GM23338 (cell line): ENCODE results near the gene LIPM. TPM values are rescaled to one million over a fixed set of nuclear protein-coding genes. Genes with fewer than 3 reads are reported as not detected.

ENCODE experiments used
- ATAC-seq: fragments of 200-7000 bp; cut with Tn5 transposase; 3 replicates; pipeline ENCODE4 v1.9.1; 2020
- DNase-seq: peaks from one replicate; pipeline ENCODE4 v3.0.0-alpha.2; 2015; ENCODE audit warnings: low spot score
- H2AFZ ChIP-seq: fragments of 200-600 bp; sonication (generic); 2 replicates; pipeline ENCODE4 v1.8.0; 2016; ENCODE audit warnings: antibody characterized with exemption, mild to moderate bottlenecking, moderate library complexity
- H3F3A ChIP-seq: fragments of 200-600 bp; sonication (generic); replicated peaks from 2 replicates; pipeline ENCODE4 v1.8.0; 2017; ENCODE audit warnings: antibody characterized with exemption, mixed run types, low read depth
- H3K27ac ChIP-seq: fragments of 200-600 bp; sonication (generic); 2 replicates; pipeline ENCODE4 v1.6.1; 2016; ENCODE audit warnings: low read depth
- H3K27me3 ChIP-seq: fragments of 200-600 bp; sonication (generic); 2 replicates; pipeline ENCODE4 v1.8.0; 2016; ENCODE audit warnings: mild to moderate bottlenecking, mixed run types, moderate library complexity; ENCODE audit not compliant: insufficient read depth
- H3K36me3 ChIP-seq: fragments of 200-600 bp; sonication (generic); 2 replicates; pipeline ENCODE4 v1.8.0; 2016; ENCODE audit warnings: mild to moderate bottlenecking; ENCODE audit not compliant: insufficient read depth
- H3K4me1 ChIP-seq: fragments of 200-600 bp; sonication (generic); 2 replicates; pipeline ENCODE4 v1.8.0; 2016; ENCODE audit warnings: mild to moderate bottlenecking, moderate library complexity; ENCODE audit not compliant: insufficient read depth
- H3K4me2 ChIP-seq: fragments of 200-600 bp; sonication (generic); 2 replicates; pipeline ENCODE4 v1.7.1; 2017; ENCODE audit warnings: mixed run types
- H3K4me3 ChIP-seq: fragments of 200-600 bp; sonication (generic); 2 replicates; pipeline ENCODE4 v1.6.1; 2016; ENCODE audit warnings: mixed run types
- H3K79me2 ChIP-seq: fragments of 200-600 bp; sonication (generic); replicated peaks from 2 replicates; pipeline ENCODE4 v1.8.0; 2017; ENCODE audit warnings: mild to moderate bottlenecking; ENCODE audit not compliant: insufficient read depth
- H3K9me2 ChIP-seq: fragments of 200-600 bp; sonication (generic); 2 replicates; pipeline ENCODE4 v1.8.0; 2017; ENCODE audit not compliant: insufficient read depth
- H4K20me1 ChIP-seq: fragments of 200-600 bp; sonication (generic); replicated peaks from 2 replicates; pipeline ENCODE4 v1.8.0; 2017; ENCODE audit warnings: mild to moderate bottlenecking; ENCODE audit not compliant: insufficient read depth
- H3K27ac Mint-ChIP-seq: 2 replicates; pipeline ENCODE4 v1.8.0; 2020; ENCODE audit warnings: inconsistent platforms, mild to moderate bottlenecking, moderate library complexity, mixed read lengths
- H3K27me3 Mint-ChIP-seq: 3 replicates; pipeline ENCODE4 v1.8.0; 2022; ENCODE audit warnings: low read depth, mild to moderate bottlenecking, moderate library complexity, mixed read lengths, inconsistent platforms; ENCODE audit not compliant: insufficient read depth, poor library complexity
- H3K36me3 Mint-ChIP-seq: 3 replicates; pipeline ENCODE4 v1.8.0; 2021; ENCODE audit warnings: low read depth, mild to moderate bottlenecking, inconsistent platforms, moderate library complexity, mixed read lengths
- H3K4me1 Mint-ChIP-seq: 3 replicates; pipeline ENCODE4 v1.8.0; 2020; ENCODE audit warnings: mild to moderate bottlenecking, inconsistent platforms, mixed read lengths
- H3K4me3 Mint-ChIP-seq: 3 replicates; pipeline ENCODE4 v1.8.0; 2021; ENCODE audit warnings: moderate library complexity, mild to moderate bottlenecking, inconsistent platforms, mixed read lengths
- H3K9me3 Mint-ChIP-seq: 3 replicates; pipeline ENCODE4 v1.8.0; 2020; ENCODE audit warnings: moderate library complexity, mild to moderate bottlenecking, inconsistent platforms, mixed read lengths
- CREB1 ChIP-seq: fragments of 250-450 bp; sonication (Bioruptor Pico); IDR thresholded peaks from 2 replicates; pipeline ENCODE4 v1.5.0; 2020; ENCODE audit warnings: low read depth, mild to moderate bottlenecking, moderate library complexity
- CTCF ChIP-seq, 2 experiments: fragments of 200-600 bp in 1 of 2; sonication (generic) in 1 of 2; conservative IDR thresholded peaks; 2 replicates each; pipeline versions ENCODE4 v1.5.1 to v1.6.1; 2016 to 2017; ENCODE audit warnings: antibody characterized with exemption in 2 of 2, low read depth in 2 of 2, mild to moderate bottlenecking in 2 of 2, moderate library complexity in 1 of 2
- ETS1 ChIP-seq: IDR thresholded peaks from 2 replicates; pipeline ENCODE4 v1.6.1; 2016; ENCODE audit warnings: antibody characterized with exemption
- EZH2phosphoT487 ChIP-seq: fragments of 200-600 bp; sonication (generic); IDR thresholded peaks from one replicate; pipeline ENCODE4 v1.8.1; 2018; ENCODE audit warnings: antibody characterized with exemption; ENCODE audit not compliant: unreplicated experiment
- JUNB ChIP-seq: IDR thresholded peaks from one replicate; pipeline ENCODE4 v1.6.1; 2016; ENCODE audit warnings: antibody characterized with exemption; ENCODE audit not compliant: unreplicated experiment
- NANOG ChIP-seq: IDR thresholded peaks from 2 replicates; pipeline ENCODE4 v1.6.1; 2016; ENCODE audit warnings: antibody characterized with exemption, borderline replicate concordance
- POLR2AphosphoS5 ChIP-seq: IDR thresholded peaks from 2 replicates; pipeline ENCODE4 v1.6.1; 2016; ENCODE audit warnings: antibody characterized with exemption, low read depth
- REST ChIP-seq: IDR thresholded peaks from one replicate; pipeline ENCODE4 v1.6.1; 2018; ENCODE audit warnings: antibody characterized with exemption; ENCODE audit not compliant: unreplicated experiment
- STAT1 ChIP-seq: IDR thresholded peaks from one replicate; pipeline ENCODE4 v1.6.1; 2016; ENCODE audit warnings: antibody characterized with exemption; ENCODE audit not compliant: unreplicated experiment
- ZNF114 ChIP-seq: fragments of 250-450 bp; sonication (Bioruptor Pico); IDR thresholded peaks from 2 replicates; pipeline ENCODE4 v1.5.0; 2020; ENCODE audit warnings: mild to moderate bottlenecking, moderate library complexity
- ZNF331 ChIP-seq: fragments of 250-450 bp; sonication (Bioruptor Pico); IDR thresholded peaks from 2 replicates; pipeline ENCODE4 v1.5.0; 2020; ENCODE audit warnings: low read depth, mild to moderate bottlenecking, moderate library complexity
- polyA plus RNA-seq: library from polyadenylated mRNA; unstranded; fragments of >200 nt; fragmentation: Nextera tagmentation; extraction: Ambion mirVana; gene quantifications from 2 replicates; pipeline ENCODE4 v1.2.1, GENCODE V29; 2016
- total RNA-seq: library from RNA; depleted of rRNA; stranded (reverse); fragments of >200 nt; shearing (Covaris generic); gene quantifications from 2 replicates; pipeline ENCODE4 v1.2.3, GENCODE V29; 2014

Gene LIPM
- total and polyA plus RNA-seq, 2 experiments from 2014 or later: not detected

GRCh38 chr10:88858491-88858890, 56.0 kb downstream of the LIPM start (continued):
- no peak for TF ChIP-seq CTCF (conservative IDR thresholded peaks at IDR 0.05; ENCODE audit: low read depth in 2 of 2)
- TF ChIP-seq EZH2phosphoT487: no peak
- no peak for TF ChIP-seq REST
- TF ChIP-seq STAT1: no peak

GRCh38 chr10:88861036-88861435, 58.5 kb downstream of the LIPM start:
- no peak for ATAC-seq
- no peak for TF ChIP-seq EZH2phosphoT487
- no peak for TF ChIP-seq CTCF (conservative IDR thresholded peaks at IDR 0.05; ENCODE audit: low read depth in 2 of 2)
- no peak for TF ChIP-seq ZNF114 (CRISPR knock-in tag)
- TF ChIP-seq POLR2AphosphoS5: no peak
- no peak for TF ChIP-seq ETS1
- no peak for TF ChIP-seq REST
- no peak for TF ChIP-seq JUNB
- TF ChIP-seq ZNF331: no peak
- TF ChIP-seq STAT1: no peak
- TF ChIP-seq NANOG: no peak
- TF ChIP-seq CREB1: no peak

More at GRCh38 chr10:88861036-88861435, 58.5 kb downstream of the LIPM start:
- H3K4me2 ChIP-seq: no peak overlapping the region
- Mint-ChIP-seq H3K27me3 (no peaks in the 10 kb centered on the region), H3K4me3 (no peak overlapping the region), H3K27ac (no peak overlapping the region), H3K4me1 (peaks cover 3% of the 10 kb centered on the region; the same call in 2 of the 3 replicates), H3K36me3 (no peaks in the 10 kb centered on the region), H3K9me3 (no peaks in the 10 kb centered on the region)
- no peak overlapping the region for H3K27ac ChIP-seq
- no peaks in the 10 kb centered on the region for H4K20me1 ChIP-seq
- H2AFZ ChIP-seq: no peak overlapping the region
- no peaks in the 10 kb centered on the region for H3K9me2 ChIP-seq
- DNase-seq: no peak
- H3K79me2 ChIP-seq: no peaks in the 10 kb centered on the region
- no peaks in the 10 kb centered on the region for H3K36me3 ChIP-seq
- H3K27me3 ChIP-seq: no peaks in the 10 kb centered on the region
- H3K4me1 ChIP-seq: peaks cover 7% of the 10 kb centered on the region; the same call in 1 of the 2 replicates
- no peak overlapping the region for H3K4me3 ChIP-seq
- no peaks in the 10 kb centered on the region for H3F3A ChIP-seq
